B cell (primary cell): ENCODE data around the gene ZPLD1.

Experiments used
- EZH2 ChIP-seq: IDR thresholded peaks from 2 replicates; pipeline ENCODE4 v1.6.1; 2012; ENCODE audit warnings: borderline replicate concordance, low read depth, mild to moderate bottlenecking, moderate library complexity, low read length; ENCODE audit not compliant: insufficient read depth, poor library complexity, severe bottlenecking
- TF ChIP-seq, protein P1 (sequence below): fragments of 200-600 bp; IDR thresholded peaks from one replicate; pipeline ENCODE4 v1.8.0; 2022; ENCODE audit warnings: antibody characterized with exemption, mild to moderate bottlenecking

GRCh38 chr3:102394517-102394916 is 40.3 kb upstream of the ZPLD1 start:
- TF ChIP-seq, protein P1, sequence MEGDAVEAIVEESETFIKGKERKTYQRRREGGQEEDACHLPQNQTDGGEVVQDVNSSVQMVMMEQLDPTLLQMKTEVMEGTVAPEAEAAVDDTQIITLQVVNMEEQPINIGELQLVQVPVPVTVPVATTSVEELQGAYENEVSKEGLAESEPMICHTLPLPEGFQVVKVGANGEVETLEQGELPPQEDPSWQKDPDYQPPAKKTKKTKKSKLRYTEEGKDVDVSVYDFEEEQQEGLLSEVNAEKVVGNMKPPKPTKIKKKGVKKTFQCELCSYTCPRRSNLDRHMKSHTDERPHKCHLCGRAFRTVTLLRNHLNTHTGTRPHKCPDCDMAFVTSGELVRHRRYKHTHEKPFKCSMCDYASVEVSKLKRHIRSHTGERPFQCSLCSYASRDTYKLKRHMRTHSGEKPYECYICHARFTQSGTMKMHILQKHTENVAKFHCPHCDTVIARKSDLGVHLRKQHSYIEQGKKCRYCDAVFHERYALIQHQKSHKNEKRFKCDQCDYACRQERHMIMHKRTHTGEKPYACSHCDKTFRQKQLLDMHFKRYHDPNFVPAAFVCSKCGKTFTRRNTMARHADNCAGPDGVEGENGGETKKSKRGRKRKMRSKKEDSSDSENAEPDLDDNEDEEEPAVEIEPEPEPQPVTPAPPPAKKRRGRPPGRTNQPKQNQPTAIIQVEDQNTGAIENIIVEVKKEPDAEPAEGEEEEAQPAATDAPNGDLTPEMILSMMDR = no peak
- TF ChIP-seq EZH2 = no peak
